Fibroblast of skin of abdomen (primary cell): Measurements from ENCODE around the gene IL27RA.

Experiments
- DNase-seq: peaks from one replicate; pipeline ENCODE4 v3.0.0-alpha.2; 2013

IL27RA gene

GRCh38 chr19:14089412-14089661 lies 57.8 kb downstream of the IL27RA start:
- no peak for DNase-seq

GRCh38 chr19:14089662-14090508 lies 58.3 kb downstream of the IL27RA start:
- peak; percentile 65 for DNase-seq

- DNase-seq, result peak; percentile 95
These were observed 59.0 kb downstream of the IL27RA start, which contains the start of gene SAMD1 for GRCh38 chr19:14090509-14091080. Gene SAMD1, minus strand, starts transcription at chr19:14090751.

GRCh38 chr19:14091081-14091812 lies 59.7 kb downstream of the IL27RA start:
- DNase-seq, result peak; percentile 63

- no peak for DNase-seq
These were observed 60.4 kb downstream of the IL27RA start for GRCh38 chr19:14091813-14092462.

GRCh38 chr19:14093117-14093823 lies 61.7 kb downstream of the IL27RA start:
- no peak for DNase-seq

- no peak for DNase-seq
These were observed 63.3 kb downstream of the IL27RA start for GRCh38 chr19:14094854-14095253.

- no peak for DNase-seq
These were observed 64.9 kb downstream of the IL27RA start for GRCh38 chr19:14096272-14096992.

- DNase-seq, result no peak
These were observed 66.1 kb downstream of the IL27RA start for GRCh38 chr19:14097532-14098151.

- DNase-seq, result no peak
These were observed 69.5 kb downstream of the IL27RA start for GRCh38 chr19:14101003-14101545.

- DNase-seq, result no peak
These were observed 70.6 kb downstream of the IL27RA start for GRCh38 chr19:14102102-14102696.

GRCh38 chr19:14102756-14103155 lies 71.2 kb downstream of the IL27RA start:
- DNase-seq, result no peak
